ENCODE measurements around the gene ADAM22.

DNA sequence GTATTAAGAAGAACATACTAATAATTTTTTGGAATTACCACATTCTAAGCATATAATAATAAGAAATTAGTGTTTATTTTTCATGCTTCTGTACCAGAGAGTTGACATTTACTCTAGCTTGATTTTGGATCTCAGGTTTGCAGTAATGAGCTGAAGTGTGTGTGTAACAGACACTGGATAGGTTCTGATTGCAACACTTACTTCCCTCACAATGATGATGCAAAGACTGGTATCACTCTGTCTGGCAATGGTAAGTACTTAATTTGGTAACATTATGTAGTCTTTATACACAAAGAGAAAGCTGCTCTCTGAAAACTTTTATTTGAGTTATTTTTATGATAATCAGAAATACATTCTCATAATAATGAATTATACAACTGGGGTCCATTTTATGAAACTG, 231.6 kb downstream of the ADAM22 start:
- no peak for TF ChIP-seq EZH2 (IDR thresholded peaks at IDR 0.05; ENCODE audit: low read depth)
- TF ChIP-seq CTCF (conservative IDR thresholded peaks at IDR 0.05), result no peak
